Measurements from ENCODE around the gene BHLHA9.

The BHLHA9 gene

DNA sequence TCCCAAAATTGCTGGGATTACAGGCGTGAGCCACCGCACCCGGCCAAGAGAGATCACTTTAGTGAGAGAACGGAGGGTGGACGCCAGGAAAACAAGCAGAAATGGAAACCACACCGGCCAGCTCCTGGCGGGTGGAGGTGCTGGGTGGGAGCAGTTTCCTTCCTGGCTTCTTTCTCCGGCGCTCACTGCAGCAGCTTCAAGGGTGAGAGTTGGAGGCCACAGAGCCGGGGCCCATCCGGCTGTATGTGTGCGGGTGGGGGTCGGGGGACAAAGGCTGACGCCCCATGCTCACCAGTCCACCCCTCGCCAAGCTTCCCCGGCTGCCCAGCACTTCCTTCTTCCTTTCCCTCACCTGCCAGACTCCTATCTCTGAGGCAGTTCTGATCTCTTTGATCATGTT is 13.5 kb upstream of the BHLHA9 start:
- no peak overlapping the region for H3K27ac ChIP-seq
- TF ChIP-seq, protein P1, sequence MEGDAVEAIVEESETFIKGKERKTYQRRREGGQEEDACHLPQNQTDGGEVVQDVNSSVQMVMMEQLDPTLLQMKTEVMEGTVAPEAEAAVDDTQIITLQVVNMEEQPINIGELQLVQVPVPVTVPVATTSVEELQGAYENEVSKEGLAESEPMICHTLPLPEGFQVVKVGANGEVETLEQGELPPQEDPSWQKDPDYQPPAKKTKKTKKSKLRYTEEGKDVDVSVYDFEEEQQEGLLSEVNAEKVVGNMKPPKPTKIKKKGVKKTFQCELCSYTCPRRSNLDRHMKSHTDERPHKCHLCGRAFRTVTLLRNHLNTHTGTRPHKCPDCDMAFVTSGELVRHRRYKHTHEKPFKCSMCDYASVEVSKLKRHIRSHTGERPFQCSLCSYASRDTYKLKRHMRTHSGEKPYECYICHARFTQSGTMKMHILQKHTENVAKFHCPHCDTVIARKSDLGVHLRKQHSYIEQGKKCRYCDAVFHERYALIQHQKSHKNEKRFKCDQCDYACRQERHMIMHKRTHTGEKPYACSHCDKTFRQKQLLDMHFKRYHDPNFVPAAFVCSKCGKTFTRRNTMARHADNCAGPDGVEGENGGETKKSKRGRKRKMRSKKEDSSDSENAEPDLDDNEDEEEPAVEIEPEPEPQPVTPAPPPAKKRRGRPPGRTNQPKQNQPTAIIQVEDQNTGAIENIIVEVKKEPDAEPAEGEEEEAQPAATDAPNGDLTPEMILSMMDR (conservative IDR thresholded peaks at IDR 0.05), result no peak

DNA sequence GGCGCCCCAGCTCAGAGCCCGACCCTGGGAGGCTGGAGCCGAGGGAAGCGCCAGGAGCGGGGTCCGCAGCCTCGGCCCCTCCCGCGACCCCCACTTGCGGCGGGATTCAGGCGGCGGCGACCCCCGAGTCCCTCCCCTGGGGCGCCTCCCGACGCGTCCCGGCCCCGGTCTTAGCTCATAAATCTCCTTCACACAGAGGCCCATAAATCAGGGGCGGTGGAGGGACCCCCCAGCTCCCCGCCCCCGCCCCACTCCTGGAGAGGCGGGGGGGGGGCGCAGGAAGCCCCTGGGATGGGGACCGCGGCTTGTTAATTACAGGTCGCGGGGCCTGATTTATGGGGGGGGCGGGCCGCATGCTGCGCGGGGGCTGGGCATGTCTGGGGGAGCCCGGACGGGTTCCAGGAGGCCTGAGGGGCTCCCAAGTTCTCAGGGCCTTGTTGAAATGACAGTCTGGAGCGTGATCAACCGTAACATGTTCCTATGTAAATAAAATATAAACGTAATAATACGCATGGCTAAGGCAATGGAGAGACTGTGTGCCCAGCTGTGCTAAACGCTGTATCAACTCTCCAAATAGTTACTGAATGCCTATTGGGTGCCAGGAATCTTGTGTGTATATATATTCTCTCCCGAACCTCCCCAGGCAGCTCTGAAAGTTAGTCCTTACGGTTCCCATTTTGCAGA is 10.0 kb upstream of the BHLHA9 start:
- H3K27ac ChIP-seq, result peak overlapping the region; percentile 23; the same call in 1 of the 2 replicates
- TF ChIP-seq, protein P1 (conservative IDR thresholded peaks at IDR 0.05), result no peak

DNA sequence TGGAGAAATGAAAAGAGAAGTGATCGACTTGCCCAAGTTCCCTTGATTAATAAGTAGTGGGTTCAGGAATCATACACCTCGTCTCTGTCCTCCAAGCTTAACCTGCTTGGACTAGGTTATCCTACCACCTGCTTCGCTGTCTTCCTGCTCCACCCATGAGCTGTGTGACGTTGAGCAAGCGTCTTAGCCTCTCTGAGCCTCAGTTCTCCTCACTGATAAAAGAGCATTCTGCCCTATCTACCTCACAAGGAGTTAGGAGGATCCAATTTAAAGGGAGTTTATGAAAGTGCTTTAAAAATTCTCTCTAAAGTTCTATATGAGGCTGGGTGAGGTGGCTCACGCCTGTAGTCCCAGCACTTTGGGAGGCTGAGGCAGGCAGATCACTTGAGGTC is 9.5 kb upstream of the BHLHA9 start:
- TF ChIP-seq, protein P1 (conservative IDR thresholded peaks at IDR 0.05), result no peak
- H3K27ac ChIP-seq, result no peak overlapping the region

DNA sequence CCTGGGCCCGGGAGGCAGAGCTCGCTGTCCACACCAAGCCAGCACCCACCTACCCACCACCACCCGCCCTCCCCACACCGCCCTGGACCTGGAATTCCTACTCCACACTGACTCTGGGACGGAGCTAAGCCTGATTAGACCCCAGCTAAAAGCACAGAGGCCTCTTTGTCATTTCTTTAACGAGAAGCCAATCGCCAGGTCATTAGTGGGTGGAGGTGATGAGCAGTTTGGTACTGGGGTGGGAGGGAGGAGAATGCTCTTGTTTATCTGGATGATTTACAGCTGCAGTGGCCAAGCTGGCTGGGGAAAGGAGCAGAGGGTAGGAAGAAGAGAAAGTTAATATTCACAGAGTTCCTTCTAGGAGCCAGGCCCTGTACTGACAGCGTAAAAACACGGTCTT is 6.0 kb upstream of the BHLHA9 start:
- no peak overlapping the region for H3K27ac ChIP-seq
- TF ChIP-seq, protein P1 (conservative IDR thresholded peaks at IDR 0.05), result no peak

DNA sequence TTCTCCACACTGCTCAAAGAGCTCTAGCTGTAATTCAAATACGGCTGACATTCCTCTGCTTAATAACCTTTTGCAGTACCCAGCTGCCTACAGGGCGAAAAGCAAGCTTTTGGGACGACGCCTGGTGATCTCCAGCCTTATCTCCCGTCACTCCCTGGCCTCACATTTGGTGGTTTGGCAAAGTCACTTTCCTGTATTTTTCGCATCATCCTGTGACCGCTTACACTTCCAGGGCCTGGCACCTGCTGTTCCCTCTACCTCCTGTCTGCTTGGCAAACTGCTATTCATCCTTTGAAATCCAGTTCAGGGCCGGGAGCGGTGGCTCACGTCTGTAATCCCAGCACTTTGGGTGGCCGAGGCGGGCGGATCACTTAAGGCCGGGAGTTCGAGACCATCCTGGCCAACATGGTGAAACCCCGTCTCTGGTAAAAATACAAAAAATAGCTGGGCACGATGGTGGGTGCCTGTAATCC is 2.7 kb upstream of the BHLHA9 start:
- peak overlapping the region; percentile 93 for H3K27ac ChIP-seq
- TF ChIP-seq, protein P1 (conservative IDR thresholded peaks at IDR 0.05), result no peak

DNA sequence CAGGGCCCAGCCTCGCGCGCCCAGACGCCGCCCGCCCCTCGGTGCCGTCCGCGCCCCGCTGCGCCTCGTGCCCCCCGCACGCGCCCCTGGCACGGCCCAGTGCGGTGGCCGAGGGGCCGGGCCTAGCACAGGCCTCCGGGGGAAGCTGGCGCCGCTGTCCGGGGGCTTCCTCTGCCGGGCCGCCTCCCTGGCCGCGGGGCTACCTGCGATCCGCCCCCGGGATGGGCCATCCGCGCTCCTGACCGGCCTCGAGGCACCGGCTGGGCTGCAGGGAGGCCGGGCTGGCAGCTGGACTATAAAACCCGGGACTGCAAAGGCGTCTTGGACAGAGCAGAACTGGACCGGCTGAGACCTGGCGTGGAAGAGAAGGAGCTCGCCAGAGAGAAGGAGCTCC is 783 bp downstream of the BHLHA9 start:
- TF ChIP-seq, protein P1 (conservative IDR thresholded peaks at IDR 0.05), result no peak
- no peak overlapping the region for H3K27ac ChIP-seq

DNA sequence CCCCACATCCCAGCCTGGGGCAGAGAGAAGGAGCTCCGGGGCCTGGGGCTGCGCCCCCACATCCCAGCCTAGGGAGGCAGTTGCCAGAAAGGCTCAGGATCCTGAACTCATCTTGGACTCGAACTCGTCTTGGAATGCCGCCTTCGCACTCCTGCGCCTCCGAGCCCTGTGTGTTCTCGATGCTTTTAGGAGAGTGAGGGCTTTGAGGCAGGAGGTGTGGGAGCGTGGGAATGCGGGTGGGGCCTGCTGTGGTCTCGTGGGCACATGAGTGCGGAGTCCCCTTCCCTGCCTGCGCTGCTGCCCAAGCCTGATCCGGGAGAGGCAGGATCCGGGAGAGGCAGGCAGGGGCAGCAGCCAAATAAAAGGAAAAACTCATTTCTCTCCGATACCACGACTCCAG is 1.2 kb downstream of the BHLHA9 start:
- TF ChIP-seq, protein P1 (conservative IDR thresholded peaks at IDR 0.05), result no peak
- no peak overlapping the region for H3K27ac ChIP-seq

Measured in VCaP (cell line).